Panc1 (cell line): ENCODE results near the gene GPR137.
A peak's percentile ranks its signal among the peaks of the same experiment; 100 is the strongest.

Experiments
- POLR2AphosphoS5 ChIP-seq: IDR thresholded peaks from 2 replicates; pipeline ENCODE4 v1.6.1; 2012; ENCODE audit warnings: mild to moderate bottlenecking, low read depth, low read length, moderate library complexity
- SIN3A ChIP-seq: IDR thresholded peaks from 2 replicates; pipeline ENCODE4 v1.6.1; 2012; ENCODE audit warnings: low read depth, mild to moderate bottlenecking, low read length, moderate library complexity, borderline replicate concordance; ENCODE audit not compliant: insufficient read depth
- TCF7L2 ChIP-seq: IDR thresholded peaks from 2 replicates; pipeline ENCODE4 v1.6.1; 2011; ENCODE audit warnings: mild to moderate bottlenecking, low read depth, low read length, inconsistent platforms
- TF ChIP-seq, protein P1 (sequence below): fragments of 450-650 bp; IDR thresholded peaks from 2 replicates; pipeline ENCODE4 v1.5.1; 2017; ENCODE audit warnings: mild to moderate bottlenecking
- TF ChIP-seq, protein P2 (sequence below), 2 experiments: IDR thresholded peaks; 2 replicates each; pipeline ENCODE4 v1.6.1; 2011 to 2012; ENCODE audit warnings: low read depth in 2 of 2, control low read depth in 1 of 2, low read length in 1 of 2, mild to moderate bottlenecking in 1 of 2, moderate library complexity in 1 of 2; ENCODE audit not compliant: insufficient read depth in 1 of 2

DNA sequence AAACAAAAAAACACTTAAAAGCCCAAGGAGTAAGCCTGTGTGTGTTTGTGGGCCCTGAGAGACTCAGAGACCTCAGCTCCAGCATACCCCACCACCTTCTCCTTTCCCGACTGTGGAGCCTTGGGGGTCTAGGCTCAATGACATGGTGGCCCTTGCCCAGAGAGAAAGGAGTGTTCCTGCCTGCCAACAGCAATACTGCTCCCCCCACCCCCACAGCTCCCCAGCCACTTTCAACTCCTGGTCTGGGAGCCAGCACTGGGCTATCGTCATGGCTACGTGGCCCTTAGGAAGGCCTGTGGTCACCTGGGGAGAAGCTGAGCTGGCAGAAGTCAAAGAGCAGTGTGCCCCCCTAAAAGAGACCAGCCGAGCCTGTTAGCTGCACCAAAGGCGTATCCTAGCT, 41.5 kb upstream of the GPR137 start:
- TF ChIP-seq, protein P1, sequence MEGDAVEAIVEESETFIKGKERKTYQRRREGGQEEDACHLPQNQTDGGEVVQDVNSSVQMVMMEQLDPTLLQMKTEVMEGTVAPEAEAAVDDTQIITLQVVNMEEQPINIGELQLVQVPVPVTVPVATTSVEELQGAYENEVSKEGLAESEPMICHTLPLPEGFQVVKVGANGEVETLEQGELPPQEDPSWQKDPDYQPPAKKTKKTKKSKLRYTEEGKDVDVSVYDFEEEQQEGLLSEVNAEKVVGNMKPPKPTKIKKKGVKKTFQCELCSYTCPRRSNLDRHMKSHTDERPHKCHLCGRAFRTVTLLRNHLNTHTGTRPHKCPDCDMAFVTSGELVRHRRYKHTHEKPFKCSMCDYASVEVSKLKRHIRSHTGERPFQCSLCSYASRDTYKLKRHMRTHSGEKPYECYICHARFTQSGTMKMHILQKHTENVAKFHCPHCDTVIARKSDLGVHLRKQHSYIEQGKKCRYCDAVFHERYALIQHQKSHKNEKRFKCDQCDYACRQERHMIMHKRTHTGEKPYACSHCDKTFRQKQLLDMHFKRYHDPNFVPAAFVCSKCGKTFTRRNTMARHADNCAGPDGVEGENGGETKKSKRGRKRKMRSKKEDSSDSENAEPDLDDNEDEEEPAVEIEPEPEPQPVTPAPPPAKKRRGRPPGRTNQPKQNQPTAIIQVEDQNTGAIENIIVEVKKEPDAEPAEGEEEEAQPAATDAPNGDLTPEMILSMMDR, result no peak
- TF ChIP-seq POLR2AphosphoS5 (peak; percentile 60), SIN3A (no peak), TCF7L2 (no peak)
- TF ChIP-seq, protein P2, sequence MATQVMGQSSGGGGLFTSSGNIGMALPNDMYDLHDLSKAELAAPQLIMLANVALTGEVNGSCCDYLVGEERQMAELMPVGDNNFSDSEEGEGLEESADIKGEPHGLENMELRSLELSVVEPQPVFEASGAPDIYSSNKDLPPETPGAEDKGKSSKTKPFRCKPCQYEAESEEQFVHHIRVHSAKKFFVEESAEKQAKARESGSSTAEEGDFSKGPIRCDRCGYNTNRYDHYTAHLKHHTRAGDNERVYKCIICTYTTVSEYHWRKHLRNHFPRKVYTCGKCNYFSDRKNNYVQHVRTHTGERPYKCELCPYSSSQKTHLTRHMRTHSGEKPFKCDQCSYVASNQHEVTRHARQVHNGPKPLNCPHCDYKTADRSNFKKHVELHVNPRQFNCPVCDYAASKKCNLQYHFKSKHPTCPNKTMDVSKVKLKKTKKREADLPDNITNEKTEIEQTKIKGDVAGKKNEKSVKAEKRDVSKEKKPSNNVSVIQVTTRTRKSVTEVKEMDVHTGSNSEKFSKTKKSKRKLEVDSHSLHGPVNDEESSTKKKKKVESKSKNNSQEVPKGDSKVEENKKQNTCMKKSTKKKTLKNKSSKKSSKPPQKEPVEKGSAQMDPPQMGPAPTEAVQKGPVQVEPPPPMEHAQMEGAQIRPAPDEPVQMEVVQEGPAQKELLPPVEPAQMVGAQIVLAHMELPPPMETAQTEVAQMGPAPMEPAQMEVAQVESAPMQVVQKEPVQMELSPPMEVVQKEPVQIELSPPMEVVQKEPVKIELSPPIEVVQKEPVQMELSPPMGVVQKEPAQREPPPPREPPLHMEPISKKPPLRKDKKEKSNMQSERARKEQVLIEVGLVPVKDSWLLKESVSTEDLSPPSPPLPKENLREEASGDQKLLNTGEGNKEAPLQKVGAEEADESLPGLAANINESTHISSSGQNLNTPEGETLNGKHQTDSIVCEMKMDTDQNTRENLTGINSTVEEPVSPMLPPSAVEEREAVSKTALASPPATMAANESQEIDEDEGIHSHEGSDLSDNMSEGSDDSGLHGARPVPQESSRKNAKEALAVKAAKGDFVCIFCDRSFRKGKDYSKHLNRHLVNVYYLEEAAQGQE (IDR thresholded peaks at IDR 0.05; ENCODE audit: insufficient read depth in 1 of 2, low read depth in 2 of 2, low read length in 1 of 2), result no peak
